BE2C (cell line): Measurements from ENCODE around the gene SDE2.

ENCODE experiments used
- DNase-seq: peaks from one replicate; pipeline ENCODE4 v3.0.0-alpha.2; 2020
- H3K27me3 ChIP-seq: fragments of 250-450 bp; sonication (Bioruptor Pico); 2 replicates; pipeline ENCODE4 v1.5.1; 2020; ENCODE audit warnings: mild to moderate bottlenecking
- H3K36me3 ChIP-seq: fragments of 250-450 bp; sonication (Bioruptor Pico); 2 replicates; pipeline ENCODE4 v1.5.1; 2020; ENCODE audit warnings: mild to moderate bottlenecking
- H3K4me1 ChIP-seq: fragments of 250-450 bp; sonication (Bioruptor Pico); 2 replicates; pipeline ENCODE4 v1.5.1; 2020
- H3K4me3 ChIP-seq: 2 replicates; pipeline ENCODE4 v1.5.1; 2011; ENCODE audit warnings: low read depth, low read length
- H3K9me3 ChIP-seq: fragments of 250-450 bp; sonication (Bioruptor Pico); 2 replicates; pipeline ENCODE4 v1.5.1; 2020
- TF ChIP-seq, protein P1 (sequence below): IDR thresholded peaks from 2 replicates; pipeline ENCODE4 v1.5.1; 2012; ENCODE audit warnings: mild to moderate bottlenecking, low read depth, low read length

SDE2 gene

DNA sequence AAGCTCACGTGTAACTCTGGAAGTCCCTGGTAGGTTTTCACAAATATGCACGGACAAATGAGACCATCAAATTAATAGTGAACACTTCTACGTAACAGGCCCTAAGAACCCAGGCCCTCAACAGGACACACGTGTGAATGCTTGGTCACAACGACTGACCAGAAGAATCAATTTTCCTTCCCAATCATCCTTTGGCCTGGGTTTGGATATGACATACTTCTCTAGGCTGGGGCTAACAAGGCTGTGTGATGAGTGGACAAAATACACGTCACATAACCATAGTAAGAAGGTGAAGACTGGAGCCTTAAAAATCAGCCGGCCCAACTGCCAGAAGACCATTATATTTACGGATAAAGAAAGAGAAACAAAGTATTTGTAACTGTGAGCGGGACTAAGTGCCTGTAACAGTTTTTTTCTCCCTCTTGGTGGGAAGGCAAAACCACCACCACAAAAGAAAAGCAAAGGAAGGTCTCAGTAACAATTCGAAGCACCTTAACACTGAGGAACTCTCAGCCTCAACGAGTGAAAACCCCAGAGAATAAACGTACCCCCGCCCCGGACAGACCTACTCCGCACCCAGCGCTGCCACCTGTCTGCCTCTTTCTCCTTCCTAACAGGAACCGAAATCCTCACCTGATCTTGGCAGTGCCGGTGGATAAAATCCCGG lies 450 bp downstream of the SDE2 start:
- no peak for DNase-seq
- Histone ChIP-seq H3K36me3 (peaks cover 15% of the 10 kb centered on the region), H3K4me1 (peaks cover 32% of the 10 kb centered on the region), H3K27me3 (no peaks in the 10 kb centered on the region), H3K9me3 (no peaks in the 10 kb centered on the region), H3K4me3 (peak overlapping the region; percentile 100)
- TF ChIP-seq, protein P1, sequence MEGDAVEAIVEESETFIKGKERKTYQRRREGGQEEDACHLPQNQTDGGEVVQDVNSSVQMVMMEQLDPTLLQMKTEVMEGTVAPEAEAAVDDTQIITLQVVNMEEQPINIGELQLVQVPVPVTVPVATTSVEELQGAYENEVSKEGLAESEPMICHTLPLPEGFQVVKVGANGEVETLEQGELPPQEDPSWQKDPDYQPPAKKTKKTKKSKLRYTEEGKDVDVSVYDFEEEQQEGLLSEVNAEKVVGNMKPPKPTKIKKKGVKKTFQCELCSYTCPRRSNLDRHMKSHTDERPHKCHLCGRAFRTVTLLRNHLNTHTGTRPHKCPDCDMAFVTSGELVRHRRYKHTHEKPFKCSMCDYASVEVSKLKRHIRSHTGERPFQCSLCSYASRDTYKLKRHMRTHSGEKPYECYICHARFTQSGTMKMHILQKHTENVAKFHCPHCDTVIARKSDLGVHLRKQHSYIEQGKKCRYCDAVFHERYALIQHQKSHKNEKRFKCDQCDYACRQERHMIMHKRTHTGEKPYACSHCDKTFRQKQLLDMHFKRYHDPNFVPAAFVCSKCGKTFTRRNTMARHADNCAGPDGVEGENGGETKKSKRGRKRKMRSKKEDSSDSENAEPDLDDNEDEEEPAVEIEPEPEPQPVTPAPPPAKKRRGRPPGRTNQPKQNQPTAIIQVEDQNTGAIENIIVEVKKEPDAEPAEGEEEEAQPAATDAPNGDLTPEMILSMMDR: no peak

DNA sequence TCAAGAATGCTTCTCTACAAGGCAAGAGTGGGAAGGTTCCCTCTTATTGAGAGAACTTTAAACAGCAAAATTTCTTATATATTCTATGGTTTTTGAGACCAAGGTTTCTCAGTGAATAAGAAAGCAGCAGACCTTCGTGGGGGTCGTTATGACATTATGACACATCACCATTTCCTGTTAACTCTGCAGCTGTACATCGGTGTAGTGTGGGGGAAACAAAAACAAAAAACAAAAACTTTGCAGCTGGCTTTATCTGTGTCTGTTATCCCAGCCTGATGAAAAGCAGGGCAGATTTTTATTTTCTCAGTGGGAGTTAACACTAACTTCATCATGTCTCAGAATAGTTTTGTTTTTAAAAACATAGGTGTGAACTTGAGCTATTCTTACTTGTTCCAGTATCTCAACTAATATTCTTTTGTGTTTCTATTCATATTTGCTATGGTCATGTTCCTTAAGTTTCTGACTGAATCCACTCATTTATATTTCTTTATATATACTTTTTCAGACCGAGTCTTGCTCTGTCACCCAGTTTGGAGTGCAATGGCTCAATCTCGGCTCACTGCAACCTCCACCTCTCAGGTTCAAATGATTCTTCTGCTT lies 2.1 kb downstream of the SDE2 start:
- Histone ChIP-seq H3K4me1 (peaks cover 21% of the 10 kb centered on the region), H3K9me3 (no peaks in the 10 kb centered on the region), H3K4me3 (0 out of 2 replicates have a peak overlapping the region, but pooled peaks have one; percentile 5), H3K27me3 (no peaks in the 10 kb centered on the region), H3K36me3 (peaks cover 27% of the 10 kb centered on the region)
- TF ChIP-seq, protein P1: no peak
- no peak for DNase-seq

DNA sequence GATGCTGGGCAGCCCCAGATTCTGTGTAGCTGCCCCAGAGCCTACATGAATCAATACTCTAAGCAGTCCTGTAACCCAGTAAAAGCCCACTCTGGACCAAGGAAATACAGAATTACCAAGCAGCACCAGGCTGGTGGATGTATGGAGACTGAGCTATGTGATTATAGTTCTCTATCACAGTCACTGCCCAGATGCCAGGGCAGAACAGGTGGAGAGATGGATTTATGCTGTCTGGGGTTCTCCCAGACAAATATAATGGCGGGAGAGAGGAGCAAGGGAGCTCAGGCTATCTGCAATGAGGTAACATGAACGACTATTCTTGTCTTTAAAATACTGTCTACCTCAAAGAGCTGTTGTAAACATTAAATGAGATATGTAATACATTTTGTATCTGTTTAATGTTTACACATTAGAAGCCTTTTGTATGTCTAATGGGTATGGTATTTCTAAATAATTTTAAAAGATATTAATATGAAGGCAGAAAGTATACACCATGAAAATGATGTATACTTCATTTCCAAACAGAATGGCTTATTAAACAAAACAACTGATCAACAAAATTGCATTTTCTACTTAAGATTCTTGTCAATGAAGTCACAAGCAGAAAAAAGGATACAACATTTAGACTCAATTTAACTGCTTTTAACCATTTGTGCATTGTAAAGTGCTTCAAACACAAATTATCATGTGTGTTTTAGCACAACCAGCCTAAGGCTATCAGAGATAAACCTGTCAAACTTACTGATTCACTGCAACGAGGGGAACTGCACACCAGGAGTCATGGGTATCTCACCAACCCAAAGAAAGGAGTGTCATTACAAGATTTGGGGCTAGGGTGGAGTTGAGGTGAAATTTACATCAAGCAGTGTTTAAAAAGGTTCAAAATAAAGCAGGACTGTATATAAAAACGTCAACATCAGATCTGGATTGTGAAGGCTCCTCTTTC lies 3.0 kb downstream of the SDE2 start:
- H3K36me3 ChIP-seq: peaks cover 34% of the 10 kb centered on the region
- peaks cover 16% of the 10 kb centered on the region for H3K4me1 ChIP-seq
- H3K4me3 ChIP-seq: no peak overlapping the region
- H3K9me3 ChIP-seq: no peaks in the 10 kb centered on the region
- no peaks in the 10 kb centered on the region for H3K27me3 ChIP-seq
- no peak for DNase-seq
- TF ChIP-seq, protein P1: no peak

DNA sequence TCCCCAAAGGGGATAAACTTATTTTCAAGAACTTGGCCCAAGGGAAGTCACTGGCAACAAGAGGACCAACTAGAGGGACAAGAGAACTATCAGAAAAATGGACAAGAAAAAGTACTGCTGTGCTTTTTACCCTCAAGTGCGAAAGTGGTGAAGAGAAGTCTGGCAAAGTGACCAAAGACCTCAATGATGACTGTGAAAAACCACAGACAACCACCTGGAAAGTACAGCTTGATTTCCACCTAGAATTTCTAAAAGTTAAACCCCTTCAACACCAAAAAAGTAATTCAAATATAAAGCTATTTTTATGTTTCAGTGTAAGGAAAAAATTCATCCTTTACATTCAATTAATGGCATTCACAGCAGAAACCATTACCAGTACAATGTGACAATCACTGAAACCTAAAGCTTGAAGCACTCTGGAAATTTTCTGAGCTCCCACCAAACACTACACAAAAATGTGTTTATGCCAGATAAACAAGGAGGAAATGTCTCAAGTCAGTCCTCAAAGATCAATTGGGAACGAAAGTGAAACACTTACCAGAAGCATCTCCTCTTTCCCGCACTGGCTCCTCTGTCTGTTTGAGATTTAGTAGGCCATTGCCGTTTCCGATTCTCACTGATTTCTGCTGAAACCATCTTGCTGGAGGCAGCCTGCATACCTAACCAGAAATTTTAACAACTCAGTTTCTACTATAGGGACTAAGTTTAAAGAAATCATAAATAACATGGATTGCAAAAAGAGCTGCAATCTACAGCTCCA lies 8.3 kb downstream of the SDE2 start:
- no peak overlapping the region for H3K4me3 ChIP-seq
- no peaks in the 10 kb centered on the region for H3K4me1 ChIP-seq
- DNase-seq: no peak
- H3K9me3 ChIP-seq: no peaks in the 10 kb centered on the region
- H3K36me3 ChIP-seq: peaks cover 74% of the 10 kb centered on the region
- H3K27me3 ChIP-seq: no peaks in the 10 kb centered on the region
- TF ChIP-seq, protein P1: no peak

DNA sequence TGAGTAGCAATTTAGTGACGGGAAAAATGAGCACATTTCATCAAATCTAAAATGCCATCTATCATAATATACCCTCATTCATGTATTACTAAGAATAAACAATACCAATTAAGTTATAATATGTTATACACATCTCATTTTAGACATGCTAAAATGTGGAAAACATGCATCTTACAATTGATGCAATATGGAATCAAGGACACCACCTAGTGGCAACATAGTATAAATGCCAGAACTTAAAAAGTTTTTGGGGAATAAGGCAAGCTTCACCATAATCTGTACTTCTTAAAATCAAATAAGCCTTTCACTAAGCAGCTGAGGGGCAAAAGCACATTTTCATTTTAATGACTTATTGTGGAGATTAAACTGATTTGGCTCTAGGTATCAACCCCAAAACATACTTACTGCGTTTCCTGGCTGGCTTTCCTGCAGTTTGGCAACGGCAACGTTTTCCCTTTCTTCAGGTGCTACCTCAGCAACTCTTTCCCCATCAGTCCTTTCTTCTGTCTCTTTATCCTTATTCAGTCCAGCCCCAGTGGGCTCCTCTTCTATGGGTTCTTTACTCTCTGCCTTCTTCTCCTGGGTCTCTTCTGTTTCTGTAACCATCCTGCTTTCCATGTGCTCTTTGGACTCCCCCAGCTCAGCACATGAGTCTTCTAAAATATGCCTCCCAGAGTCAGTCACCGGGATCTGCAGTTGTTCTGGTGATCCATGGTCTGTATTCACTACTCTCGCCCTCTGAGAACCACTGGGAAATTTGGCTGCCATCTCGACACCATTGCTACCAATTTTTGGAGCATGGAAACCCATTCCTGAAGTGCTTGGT lies 11.4 kb downstream of the SDE2 start:
- peaks cover 81% of the 10 kb centered on the region for H3K36me3 ChIP-seq
- no peaks in the 10 kb centered on the region for H3K4me1 ChIP-seq
- DNase-seq: no peak

More for the DNA sequence above, 11.4 kb downstream of the SDE2 start:
- H3K9me3 ChIP-seq: no peaks in the 10 kb centered on the region
- no peak overlapping the region for H3K4me3 ChIP-seq
- no peaks in the 10 kb centered on the region for H3K27me3 ChIP-seq
- TF ChIP-seq, protein P1: peak; percentile 72
